Epidermal melanocyte (primary cell): ENCODE measurements around the gene MDH1B.
"Not testable (repeated sequence)": the region's sequence is repeated elsewhere in the genome, so short reads cannot be mapped to it uniquely, and the experiment has no call there.

Source experiments
- DNase-seq: peaks from one replicate; pipeline ENCODE4 v3.0.0; 2011; ENCODE audit warnings: low spot score; ENCODE audit not compliant: insufficient read length

Gene MDH1B

DNA sequence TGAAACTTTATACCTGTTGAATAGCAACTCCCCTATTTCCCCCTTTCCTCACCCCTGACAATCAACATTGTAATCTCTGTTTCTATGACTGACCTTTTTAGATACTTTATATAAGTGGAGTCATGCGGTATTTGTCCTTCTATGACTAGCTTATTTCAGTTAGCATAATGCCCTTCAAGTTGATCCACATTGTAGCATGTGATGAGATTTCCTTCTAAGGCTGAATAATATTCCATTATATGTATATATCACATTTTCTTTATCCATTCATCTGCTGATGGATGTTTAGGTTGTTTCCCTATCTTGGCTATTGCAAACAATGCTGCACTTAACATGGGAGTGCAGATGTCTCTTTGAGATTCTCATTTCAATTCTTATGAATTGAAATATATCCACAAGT lies 9.7 kb upstream of the MDH1B start:
- no peak for DNase-seq

- DNase-seq: no peak
Measured at GRCh38 chr2:206766057-206766930, 1.2 kb upstream of the MDH1B start.

- DNase-seq: no peak
Measured at GRCh38 chr2:206764673-206765241, 371 bp downstream of the MDH1B start.

DNA sequence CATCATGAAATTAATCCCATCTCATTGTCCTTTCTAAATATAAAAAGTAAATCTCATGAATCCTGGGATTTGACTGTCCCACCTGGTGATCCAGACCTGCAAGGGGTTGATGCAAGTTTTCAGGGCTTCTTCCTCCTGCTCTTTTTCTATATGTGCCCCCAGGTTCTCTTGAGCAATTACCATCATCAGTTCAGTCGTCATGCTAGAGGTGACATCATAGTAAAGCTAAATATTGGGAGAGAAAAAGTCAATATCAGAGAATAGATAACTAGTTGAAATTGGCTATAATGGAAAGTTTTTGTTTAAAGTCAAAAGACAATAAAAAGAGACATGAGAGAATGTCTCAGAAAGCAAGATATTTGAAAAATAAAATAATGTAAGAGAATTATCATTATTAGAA lies 8.3 kb downstream of the MDH1B start:
- DNase-seq: no peak

DNA sequence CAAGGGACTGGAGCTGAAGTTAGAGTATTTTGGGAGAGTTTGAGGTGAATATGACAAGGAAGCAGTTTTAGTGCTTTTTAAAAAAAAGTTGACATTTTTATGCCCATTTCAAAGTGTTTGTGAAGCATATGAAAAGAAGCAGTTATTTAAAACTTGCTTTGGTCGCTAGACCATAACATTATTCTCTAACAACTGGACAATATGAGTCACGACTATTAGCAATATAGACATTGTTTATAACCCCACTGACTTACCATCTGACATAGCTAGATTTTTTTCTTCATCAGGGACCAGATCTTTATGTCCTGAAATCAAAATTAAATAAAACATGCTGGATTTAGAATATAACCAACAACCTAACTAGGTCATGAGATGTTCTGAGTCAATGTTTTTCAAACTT lies 24.3 kb downstream of the MDH1B start:
- DNase-seq: no peak

DNA sequence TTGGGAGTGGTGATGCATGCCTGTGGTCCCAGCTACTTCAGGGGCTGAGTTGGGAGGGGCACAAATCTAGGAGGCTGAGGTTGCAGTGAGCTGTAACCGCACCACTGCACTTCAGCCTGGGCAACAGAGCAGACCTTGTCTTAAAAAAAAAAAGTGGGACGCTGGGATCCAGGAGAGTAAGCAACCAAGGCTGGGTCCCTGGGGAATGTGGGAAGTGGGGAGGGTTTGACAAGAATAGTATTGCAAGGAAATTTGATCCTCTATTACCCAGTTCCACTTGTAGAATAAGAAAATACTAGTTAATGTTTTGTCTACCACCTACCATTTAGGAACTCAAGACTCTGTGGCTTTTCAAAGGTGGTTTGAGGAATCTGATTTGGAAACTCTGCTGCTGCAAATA lies 25.9 kb downstream of the MDH1B start:
- no peak for DNase-seq

GRCh38 chr2:206736935-206737334 lies 28.2 kb downstream of the MDH1B start:
- no peak for DNase-seq

GRCh38 chr2:206733341-206733740 lies 31.8 kb downstream of the MDH1B start:
- DNase-seq: no peak

DNA sequence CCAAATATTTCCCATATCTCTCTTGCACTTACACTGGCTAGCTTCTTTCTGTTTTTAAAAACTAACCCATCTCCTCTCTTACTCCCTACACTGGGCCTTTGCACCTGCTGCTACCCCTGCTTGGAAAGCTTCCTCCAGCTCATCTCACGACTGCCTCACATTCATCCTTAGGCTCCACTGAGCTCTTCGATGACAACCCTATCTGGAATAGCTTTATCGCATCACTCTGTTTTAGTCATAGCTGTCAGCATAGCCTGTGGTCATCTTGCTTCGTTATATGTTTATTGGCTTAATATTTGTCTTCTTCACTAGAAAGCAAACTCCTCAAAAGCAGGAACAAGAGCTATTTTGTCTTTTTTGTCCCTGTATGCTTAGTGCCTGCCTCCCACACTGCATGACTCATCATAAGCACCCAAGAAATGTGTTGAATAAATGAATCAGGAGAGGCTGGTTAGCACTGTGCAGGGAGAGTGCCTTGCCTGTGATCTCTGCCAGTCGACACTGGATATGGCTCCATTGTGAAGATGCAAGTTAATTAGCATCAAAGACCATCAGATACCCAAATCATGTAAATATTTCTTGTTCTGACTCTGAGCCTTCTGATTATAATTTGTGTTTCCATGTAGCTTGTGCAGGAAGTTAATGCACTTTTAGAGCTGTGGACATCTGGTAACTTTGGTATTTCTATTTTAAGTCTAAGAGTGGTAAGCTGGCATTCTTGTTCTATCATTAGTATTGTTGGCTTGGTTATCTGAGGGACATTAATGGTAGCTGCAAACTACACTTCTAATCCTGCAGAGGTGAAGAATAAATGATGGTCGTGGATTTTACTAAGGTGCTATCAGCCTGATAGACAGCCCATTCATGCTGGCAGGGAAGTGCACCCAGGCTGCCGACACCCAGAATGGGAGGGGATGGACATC lies 36.6 kb downstream of the MDH1B start:
- DNase-seq: no peak

- no peak for DNase-seq
Measured at GRCh38 chr2:206727287-206727686, 37.8 kb downstream of the MDH1B start.

DNA sequence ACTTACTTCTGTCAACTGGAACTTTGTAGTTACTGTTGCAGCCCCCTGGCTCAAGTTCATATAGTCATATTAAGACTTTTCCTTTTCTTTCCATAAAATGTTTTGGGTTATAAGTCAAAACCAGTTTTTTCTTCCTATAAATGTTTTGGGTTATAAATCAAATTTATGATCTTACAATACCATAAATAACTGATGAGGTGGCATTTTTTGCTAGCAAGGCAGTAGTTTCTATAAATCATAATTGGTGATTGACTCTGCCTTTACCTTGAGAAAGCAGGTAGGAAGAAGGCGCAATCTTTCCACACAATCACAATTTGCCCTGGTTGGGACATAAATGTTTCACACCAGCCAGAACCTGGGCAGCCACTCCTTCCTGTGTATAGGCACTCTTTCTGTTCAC lies 41.8 kb downstream of the MDH1B start:
- DNase-seq: no peak

DNA sequence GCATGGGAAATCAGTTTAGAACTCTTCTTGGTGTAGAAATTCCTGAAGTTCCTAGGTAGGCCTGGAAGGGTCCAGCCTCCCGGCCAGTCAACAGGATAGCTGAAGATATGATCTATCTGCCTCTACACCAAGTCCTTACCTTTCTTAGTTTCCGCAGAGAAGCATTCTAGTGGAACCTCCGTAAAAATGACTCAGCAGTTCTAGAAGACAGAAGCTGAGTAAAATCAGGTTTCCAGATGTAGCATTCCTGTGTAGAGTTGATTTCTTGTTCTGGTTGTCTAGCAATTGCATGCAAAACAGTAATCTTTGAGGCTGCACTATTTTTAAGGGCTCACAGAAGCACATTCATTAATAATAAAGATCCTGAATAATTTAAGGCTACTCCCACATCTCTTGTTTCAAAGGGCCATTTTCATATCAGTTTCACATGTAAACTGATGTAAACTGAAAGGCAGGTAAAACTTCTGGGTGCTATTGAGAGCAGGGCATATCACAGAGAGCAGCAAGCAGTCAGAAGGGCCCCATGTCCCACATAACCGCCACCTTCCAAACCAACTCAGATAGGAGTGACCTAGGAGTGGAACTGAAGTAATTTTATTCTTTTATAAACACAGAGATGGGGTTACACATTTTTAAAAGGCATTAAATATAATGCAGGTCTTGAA lies 43.7 kb downstream of the MDH1B start:
- no peak for DNase-seq

- DNase-seq: no peak
Measured at GRCh38 chr2:206718296-206718695, 46.8 kb downstream of the MDH1B start, which contains the start of gene DYTN. TSS of gene DYTN (minus strand) at chr2:206718396. CDS start at chr2:206718279, 117 bp downstream.

DNA sequence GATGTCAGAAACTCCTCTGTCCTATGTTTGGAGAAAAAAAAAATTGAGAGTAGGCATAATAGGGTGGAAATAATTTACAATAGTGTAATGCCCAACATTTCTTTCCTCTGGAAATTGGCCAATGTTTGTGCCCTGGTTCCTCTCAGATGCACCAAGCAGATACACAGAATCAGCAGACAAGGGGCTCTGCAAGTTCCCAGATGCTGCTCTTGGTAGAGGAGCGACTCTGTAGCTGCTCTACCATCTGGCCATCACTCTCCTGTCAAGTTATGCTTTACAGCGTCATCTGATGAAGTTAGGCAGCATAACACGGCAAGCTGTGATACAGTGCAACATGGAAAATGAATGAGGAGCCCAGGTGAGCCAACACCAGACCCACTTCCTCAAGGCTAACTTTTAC lies 48.5 kb downstream of the MDH1B start:
- DNase-seq: no peak

- DNase-seq: not testable (repeated sequence)
Measured at GRCh38 chr2:206715183-206715582, 49.9 kb downstream of the MDH1B start.

- no peak for DNase-seq
Measured at GRCh38 chr2:206713746-206714145, 51.4 kb downstream of the MDH1B start.

DNA sequence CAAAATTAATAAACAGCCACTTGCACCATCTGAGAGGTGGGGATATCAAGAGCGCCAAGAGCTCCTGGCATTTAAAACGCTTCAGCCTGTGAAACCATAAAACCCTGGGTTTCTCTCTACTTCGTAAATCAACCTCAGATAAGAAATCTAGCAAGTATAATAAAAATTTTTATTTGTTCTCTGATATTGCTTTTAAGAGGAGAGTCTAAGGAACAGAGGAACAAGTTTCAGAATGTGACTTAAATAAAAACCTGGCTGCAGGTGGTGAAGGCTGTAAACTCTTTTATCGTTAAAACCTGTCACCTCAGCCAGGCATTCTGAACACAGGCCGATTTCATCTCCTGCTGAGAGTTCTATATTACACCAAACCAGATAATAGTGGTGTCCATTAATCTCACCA lies 56.8 kb downstream of the MDH1B start:
- DNase-seq: no peak

DNA sequence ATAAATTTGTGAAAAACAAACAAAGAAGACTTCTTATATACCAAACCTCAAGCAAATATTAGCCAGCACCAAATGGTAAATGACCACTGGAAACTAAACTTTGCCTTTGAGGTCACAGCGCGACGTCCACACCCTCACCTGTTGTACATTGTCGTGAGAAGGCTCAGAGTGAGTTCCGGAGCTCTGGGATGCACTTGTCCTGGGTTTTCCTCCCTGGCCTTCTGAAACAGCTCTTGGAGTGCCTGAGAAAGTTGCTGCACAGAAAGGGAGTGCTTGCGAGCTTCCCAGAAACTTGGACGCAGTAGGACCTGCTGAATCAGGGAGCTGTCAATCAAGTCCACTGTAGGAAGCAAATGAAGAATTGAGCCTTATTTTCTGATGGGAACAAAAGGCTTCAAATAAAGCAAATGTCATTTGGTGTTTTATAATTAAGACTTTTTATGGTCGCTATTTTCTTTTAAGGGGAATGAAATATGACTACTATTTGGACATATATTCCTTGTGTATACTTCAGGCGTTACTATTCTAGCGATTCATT lies 57.9 kb downstream of the MDH1B start:
- no peak for DNase-seq

DNA sequence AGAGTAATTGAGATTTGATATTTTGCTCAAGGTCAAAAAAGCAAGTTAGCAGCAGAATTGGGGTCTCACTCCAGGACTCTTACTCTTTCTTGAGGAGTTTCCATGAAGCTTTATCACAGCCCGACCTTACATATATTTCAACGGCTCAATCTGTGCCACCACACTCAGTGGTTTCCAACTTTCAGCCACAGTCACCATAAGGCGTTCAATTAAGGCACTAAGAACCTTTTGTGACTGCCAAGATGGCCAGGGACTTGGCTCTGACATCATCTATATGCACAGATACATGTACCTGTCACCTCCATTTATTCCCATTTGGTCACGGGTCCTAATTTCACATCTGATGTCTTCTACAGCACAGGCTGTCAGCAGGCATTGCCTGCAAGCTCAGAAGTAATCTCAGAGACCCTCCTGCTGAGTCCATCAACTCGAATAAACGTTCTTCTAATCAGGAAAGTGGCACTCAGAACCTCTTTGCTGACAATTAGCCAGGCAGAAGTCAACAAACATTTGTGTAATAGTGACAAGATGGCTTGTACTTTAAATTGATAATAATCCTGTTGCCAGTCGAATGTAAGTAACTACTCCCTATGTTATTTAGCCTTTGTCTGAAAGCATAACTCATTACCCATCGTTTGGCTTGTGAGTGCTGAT lies 63.0 kb downstream of the MDH1B start:
- no peak for DNase-seq

DNA sequence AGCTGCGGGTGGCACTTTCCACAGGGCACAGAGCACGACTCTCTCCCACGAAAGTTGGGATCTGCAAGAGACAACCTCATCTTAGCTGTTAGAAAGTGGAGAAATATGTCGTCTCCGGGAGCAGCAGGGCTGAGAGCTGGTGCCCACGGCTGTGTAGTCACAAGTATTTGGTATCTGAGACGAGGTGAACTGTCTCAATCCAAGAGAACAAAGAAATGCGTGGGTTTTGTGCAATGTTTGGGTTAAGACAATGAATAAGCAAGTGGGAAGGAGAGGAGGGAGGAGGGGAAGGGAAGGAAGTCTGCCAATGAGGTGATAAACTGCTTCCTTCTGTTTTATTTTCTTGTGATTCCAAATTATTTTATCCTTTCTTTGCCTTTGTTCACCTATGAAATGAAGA lies 65.0 kb downstream of the MDH1B start:
- DNase-seq: no peak

GRCh38 chr2:206698811-206699210 lies 66.3 kb downstream of the MDH1B start:
- no peak for DNase-seq
